HG02884 (cell line): ENCODE data around the gene STAP2.

Source experiments
- ATAC-seq: cut with Tn5 transposase; IDR thresholded peaks from one replicate; pipeline ENCODE4 v1.9.1; 2021; ENCODE audit warnings: mild to moderate bottlenecking, moderate library complexity; ENCODE audit not compliant: unreplicated experiment

Gene STAP2

DNA sequence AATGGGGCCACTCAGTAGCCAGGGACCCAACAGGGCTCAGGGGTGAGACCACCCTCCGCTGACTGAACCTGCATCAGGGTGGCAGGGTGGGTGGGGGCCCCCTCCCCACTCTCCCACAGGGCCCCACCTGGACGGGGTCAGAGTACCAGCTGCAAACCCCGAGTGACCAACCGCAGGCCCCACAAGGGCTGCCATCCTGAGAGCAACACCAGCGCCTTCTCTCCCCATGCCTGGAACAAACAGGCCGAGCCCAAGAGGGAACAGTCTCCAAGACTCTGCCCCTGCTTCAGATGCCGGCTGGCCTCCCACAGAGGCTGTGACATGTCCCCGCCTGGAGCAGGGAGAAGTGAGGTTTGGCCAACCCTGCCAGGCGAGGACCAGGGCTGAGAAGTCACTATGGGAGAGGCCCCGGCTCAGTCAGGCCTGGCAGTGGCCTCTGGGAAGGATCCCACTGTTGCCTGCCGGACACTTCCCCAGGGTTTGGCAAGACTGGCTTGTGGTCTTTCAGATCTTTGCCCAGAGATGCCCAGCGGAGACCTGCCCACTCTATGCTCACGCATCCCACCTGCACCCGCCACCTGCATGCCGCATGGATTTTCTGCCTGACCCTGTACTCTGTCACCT, 31.9 kb upstream of the STAP2 start:
- no peak for ATAC-seq

DNA sequence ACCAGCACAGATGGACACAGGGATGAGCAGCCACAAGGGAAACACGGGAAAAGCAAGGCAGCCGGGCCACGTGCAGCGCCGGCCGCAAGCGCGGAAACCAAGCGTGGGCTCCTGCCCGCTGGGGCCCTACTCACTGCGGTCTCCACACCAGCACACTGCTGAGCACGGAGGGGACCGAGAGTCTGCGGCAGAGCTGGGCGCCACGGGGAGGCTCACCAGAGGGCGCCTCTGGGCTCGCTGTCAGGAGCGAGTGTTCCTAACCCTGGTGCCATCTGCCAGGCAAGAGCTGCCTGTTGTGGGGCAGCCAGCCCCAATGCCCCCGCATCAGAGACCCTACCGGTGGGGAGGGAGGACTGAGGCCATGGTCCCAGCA, 31.2 kb upstream of the STAP2 start:
- peak; percentile 30 for ATAC-seq

DNA sequence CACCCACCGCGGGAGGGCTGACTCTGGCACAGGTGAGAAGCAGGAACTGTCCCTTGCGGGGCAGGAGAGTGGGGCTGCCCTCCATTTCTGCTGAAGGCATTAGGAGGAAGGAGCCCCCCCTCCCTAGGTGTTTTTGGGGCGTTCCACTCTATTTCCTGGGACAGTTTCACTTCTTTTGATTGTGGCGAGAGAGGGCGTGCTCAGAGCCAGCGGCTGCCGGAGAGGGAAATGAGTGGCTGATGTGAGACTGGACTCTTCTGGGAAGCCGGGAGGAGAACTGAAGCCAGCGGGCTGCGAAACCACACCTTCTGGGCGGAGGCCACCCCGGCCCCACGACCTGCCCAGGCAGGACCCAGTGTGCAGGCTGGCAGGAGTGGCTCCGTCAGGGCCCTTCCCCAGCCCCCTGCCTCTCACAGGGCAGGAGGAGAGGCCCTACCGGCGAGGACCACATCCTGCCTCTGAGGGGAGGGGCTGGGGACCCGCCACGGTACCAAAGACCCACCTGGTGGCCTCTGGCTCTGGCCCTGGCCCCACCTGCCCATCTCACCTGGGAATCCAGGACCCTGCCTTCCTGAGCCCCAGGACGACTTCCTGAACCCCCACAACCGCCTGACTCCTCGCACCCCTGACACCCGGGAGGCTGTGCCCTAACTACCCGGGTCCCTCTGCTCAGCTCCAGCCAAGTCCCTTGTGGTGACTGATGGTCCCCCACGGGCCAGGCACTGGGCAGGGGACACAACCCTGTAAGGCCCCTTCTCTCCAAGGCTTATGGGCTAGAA, 30.7 kb upstream of the STAP2 start:
- ATAC-seq: peak; percentile 56

DNA sequence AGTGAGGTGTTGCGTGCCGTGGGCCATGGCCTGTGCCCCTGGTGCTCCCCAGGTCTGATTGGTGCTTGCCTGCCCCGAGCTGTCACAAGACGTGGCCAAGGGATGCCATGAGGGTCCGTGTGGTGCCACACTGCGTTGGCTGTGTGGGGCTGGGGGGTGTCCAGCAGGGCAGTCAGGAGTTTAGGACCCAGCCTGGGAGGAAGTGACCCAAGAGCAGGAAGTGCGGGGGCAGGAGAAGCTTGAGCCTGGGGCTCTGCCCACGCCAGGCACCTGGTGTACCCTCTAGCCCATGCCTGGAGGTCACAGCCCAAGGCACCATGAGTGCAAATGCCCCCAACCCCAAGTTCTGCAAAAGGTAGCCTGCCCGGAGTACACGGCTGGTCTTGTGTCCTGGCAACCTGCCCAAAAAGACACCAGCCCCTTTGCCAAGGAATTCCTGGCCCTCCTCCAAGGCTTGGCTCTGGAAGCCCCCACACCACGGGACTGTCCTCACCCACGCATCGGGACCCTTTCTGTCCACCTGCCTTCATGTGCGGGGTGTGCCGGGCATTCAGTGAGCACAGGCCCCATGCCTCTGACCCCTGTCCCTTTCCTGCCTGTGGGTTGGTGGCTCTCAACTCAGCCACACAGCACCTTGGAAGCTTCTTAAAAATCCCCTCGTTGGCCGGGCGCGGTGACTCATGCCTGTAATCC, 29.6 kb upstream of the STAP2 start:
- no peak for ATAC-seq

DNA sequence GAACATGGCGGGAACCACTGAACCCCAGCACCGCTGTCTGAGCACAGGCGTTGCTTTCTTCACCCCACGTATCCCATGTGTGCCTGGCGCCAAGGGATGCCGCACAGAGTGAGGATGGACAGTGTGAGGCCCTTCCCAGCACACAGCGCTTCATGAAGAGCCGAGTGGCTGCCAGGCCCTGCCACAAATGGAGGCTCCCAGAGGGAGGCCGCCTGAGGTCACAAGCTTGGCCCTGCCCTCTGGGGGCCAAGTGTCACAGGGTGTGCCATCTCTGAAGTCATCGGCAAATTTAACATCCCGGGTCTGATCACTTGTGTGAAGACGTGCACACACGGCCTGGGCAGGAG, 29.1 kb upstream of the STAP2 start:
- ATAC-seq: no peak

DNA sequence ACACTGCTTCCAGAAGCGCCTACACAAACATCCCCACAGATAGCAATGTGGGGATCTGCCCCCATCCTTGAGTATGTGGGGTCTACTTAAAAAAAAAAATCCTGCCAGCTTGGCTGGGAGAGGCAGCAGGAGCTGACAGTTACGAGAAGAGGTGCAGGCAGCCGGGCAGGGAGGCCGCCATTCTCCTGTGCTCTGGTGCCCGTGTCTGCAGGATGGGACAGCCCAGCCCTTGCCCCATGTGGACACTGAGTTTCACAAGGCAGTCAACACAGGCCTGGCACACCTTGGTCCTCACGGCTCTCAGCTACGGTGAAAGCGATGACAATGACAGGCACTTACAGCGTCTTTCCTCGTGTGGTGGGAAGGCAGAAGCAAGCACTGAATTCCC, 28.7 kb upstream of the STAP2 start:
- ATAC-seq: no peak

DNA sequence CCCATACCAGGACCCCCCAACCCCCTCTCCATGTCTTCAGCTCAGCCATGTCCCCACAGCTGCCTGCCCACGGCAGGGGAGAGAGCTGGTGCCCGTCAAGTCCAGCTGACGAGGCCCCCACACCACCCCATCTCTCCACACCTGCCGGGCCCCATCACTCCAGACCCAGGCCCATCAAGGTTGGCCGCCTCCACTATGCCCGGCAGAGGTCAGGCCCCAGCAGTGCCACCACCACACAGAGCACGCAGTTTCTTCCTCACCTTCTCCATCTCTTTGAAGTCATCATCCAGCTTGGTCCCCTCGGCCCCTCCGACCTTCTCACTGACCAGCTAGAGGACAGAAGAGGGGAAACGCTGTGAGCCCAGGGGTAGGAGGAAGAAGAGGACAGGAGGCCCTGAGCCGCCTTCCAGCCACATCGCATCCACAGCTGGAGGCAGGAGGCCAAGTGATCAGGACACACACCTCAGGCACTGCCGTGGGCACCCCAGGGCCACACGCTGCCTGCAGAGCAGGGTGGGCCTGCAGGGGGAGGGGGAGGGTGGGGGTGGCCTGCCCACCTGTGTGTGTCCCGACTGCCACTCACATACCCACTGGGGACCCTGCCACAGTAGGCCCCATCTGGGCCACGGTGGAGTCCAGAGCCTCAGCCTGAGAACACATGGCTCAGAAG, 28.2 kb upstream of the STAP2 start:
- no peak for ATAC-seq

DNA sequence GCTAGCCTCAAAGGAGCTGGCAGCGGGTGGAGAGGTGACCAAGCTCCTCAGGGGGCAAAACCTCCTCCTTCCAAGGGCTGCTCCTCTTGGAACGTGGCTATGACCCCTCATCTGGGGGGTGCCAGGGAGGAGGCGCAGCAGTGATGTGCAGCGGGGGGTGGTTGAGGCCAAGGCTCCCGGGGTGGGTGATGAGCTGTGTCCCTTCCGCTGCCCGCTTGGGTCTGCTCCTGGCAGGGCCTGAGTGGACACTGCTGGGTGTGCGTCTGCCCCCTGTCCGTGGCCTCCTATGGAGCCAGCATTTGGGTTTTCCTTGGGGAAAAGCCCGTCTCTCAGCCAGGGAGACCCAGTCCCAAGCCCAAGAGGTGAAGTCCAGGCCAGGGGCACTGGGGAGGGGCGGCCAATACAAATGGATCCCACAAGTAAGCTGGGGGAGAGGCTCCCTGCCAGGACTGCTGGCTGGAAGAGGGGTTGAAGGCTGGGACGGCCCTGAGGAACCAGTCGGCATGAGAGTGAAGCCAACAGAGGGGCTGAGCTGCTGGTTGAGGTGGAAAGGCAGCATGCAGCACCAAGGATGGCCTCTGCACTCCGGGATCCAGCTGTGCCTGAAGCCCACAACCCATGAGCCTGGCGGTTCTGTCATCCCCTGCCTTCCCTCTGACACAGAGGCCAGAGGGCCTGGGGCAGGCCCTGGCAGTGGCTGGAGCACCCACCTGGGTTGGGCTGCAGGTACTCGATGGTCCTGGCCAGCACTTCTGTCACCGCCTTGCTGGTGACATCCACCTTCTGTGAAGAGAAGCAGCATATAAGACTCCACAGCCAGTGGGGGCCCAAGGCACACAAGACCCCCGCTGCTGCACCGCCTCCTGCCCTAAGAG, 27.4 kb upstream of the STAP2 start:
- ATAC-seq: no peak

DNA sequence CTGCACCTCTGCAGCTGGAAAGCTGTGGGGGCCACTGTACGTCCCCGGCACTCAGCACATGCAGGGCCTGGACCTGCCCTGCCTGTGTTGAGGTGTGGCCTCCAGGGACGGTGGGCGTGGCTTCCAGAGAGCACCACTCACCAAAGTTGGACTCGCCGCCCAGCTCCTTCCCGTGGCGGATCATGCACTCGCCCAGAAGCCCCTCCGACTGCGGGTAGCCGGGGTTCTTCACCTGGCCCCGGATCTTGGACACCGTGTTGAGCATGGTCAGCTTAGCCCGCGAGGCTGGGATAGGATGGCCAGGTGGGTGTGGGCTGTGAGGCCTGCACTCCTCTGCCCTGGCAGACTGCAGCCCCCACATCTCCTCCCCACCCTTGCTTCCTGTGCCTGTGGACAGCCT, 26.7 kb upstream of the STAP2 start:
- no peak for ATAC-seq

DNA sequence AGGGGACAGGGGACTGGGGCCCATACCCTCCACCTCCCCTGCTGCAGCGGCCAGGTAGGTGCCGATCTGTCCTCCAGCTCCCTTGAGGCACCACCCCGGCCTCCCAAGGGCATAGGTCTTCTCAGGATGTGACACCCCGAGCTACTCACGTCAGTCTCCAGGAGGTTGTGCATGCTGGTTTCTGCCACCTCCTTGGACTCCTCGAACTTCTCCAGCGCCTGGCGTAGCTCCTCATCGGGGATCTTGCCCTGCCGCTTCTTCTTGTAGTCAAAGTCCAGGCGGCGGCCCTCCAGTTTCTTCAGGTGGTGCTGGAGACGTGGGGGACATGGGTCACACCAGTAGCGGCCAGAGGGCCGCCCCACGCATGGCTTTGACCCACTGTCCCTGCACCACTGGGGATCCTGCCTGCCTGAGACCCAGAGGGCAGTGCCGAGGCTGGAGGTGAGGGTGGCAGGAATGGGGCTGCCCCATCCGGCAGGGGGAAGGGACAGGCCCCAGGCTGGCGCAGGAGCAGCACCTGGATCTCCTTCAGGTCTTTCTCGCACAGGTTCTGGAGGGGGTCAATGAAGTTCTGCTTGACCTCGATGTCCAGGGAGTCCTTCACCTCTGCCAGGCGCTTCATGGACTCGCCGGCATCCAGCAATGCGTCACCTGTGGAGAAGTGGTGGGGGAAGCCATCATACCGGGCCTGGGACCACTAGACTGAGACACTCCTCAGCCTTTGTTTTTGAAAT, 25.1 kb upstream of the STAP2 start:
- no peak for ATAC-seq

DNA sequence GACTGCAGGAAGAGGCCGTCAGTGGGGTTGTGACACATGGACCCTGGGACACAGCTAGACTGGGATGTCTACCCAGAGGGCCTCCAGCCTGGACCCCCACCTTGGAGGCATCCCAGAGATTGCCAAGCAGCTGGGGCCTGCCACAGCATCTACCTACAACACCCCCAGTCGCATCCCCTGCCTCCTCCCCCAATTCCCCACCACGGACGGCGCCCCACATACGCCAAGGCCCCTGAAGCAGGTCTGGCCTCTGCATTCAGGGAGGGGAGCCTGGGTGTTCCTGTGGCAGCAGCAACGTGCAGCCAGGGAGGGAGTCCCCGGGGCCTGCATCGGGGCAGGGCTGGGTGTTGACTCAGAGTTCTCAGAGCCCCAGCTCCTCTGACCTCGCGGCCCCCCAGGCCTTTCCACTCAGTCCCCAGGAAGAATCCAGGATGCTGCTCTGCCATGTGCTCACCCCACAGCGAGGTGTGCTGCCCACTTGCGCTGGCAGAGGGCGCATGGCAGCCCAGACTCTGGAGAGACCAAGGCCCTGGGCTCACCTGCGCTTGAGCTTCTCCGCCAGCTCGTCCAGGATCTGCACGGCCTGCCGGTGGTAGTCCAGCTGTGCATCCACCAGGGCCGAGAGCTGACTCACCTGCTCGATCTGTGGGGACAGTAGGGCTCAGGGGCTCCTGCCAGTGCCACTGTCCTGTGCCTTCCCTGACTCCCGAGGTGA, 24.4 kb upstream of the STAP2 start:
- no peak for ATAC-seq

DNA sequence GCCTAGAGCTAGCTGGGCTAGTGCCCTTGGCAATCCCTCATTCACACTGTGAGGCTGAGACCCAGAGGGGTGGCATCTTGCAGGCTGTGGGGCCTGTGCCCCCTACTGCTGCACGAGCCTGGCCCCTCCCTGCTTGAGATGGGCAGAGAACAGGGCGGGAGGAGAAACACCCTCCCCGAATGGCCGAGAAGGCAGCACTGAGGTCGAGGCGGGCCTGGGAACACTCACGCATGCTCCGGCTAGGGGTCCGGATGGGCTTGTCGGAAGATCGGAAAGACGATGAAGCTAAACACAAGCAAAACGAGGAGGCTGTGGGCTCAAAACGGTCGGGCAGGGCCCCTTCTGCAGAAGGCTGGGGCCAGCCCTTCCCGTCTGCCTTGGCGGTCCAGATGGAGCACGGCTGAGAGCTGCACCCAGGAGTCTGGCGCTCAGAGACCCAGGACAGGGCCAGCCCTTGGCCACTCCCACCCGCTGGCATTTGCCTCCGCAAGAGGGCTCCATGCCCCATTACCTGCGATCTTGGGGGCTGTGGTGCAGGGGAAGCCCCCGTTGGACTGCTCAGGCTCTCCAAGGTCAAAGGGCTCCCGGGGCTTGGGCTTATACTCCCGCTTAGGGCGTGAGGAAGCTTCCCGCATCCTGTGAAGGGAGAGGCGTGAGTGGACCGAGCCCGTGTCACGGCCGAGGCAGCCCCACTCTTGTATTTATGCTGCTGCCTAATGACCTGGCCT, 23.6 kb upstream of the STAP2 start:
- no peak for ATAC-seq

DNA sequence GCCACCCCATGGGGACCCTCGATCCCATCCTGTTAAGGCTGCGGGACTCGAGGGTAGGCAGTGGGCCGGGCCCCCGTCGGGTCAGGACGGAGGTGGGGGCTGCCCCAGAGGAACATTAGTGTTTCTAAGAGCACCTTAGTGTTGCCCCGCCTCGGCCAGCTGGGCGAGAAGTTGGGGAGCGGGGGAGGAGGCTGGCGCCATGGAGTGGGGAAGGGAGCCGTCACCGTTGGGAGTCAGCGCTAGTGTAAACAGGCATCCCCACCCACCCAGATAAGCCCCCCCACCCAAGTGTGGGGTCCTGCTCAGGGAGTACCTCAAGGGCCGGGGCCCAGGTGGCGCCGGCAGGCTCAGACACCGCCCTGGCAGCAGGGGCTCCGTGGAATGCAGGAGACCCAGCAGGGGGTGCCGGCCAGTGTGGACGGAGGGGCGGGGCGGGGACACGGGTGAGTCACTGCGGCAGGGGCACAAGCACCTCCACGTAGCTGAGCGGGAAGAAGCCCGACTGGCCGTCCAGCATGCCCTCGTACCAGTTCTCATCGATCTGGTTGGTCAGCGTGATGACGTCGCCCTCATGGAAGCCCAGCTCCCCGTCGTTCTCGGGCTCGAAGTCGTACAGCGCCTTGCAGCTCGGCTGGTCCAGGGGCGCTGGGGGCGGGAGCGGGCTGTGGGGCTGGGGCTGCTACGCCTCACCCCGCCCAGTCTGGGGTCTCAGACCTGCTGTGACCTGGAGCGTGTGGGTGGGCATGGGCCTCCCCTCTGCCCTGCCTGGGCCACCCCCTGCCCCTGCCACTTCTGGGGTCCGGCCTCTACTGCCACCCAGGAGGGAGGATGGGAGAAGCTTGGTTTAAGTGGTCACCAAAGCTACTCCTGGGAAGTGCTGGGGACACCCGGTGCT, 22.8 kb upstream of the STAP2 start:
- ATAC-seq: no peak

DNA sequence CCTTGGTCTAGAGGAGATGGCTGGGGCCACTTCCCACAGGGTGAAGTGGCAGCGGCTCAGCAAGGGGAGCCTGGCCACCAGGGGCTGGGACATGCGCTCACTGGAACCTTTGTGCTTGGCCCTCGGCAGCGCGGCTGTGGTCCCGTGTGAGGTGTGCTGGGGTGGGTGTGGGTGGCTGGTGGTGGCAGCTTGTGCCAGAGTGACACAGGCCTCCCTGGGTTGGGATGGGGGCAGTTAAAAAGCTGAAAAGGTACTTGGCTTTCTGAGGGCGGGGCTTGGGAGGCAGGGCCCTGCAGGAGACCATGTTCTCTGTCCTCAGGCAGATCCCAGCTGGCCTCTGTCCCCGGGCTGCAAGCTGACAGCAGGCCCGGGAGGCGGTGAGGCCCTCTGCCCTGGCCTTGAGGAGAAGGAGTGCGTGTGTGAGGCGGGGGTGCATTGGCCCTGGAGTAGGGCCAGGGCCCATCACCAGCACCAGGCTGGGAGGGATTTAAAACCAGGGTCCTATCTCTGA, 22.1 kb upstream of the STAP2 start:
- no peak for ATAC-seq

DNA sequence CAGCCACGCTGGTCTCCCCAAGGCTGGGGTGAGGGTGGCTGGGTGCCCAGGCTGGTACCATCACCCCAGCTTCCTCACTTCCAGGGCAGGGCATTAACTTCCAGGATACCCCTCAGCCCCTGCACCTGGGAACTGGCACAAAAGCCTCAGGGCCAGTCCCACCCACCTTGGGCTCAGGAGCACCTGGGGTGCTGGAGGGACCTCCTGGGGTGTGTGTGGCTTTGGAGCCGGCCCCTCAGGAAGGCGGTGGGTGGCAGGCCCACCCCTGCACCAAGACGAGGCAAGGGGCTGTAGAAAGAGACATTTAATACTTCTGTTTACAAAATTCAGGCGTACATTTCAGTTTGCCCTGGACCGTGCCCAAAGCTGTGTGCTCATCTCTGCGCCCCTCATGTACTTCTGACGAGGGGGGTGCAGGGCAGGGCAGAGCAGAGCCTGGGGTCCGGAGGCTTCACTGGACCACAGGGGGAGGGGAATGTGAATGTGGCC, 21.5 kb upstream of the STAP2 start:
- ATAC-seq: no peak

DNA sequence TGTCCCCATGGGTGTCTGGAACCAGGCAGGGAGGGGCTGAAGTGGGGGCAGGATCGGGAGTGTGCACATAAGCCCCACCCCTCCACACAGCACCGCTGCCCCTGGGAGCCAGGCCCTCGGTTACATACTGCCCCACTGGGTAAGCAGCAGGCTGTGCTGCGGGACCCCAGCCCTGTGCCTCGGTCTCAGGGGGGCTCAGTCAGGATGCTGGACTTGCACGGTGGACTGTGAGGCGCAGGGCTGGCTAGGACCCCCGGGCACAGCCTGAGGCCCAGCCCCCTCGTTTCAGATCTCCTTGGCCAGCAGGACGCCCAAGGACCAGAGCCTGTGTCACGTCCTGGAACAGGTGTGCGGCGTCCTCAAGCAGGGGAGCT, 21.0 kb upstream of the STAP2 start:
- ATAC-seq: no peak
